ENCODE measurements around the gene PLEKHA8. TPM values are rescaled to one million over a fixed set of nuclear protein-coding genes. Genes with fewer than 3 reads are reported as not detected.

PLEKHA8 gene
- total RNA-seq, 1 donor from 2014 or later: 4.8 TPM

GRCh38 chr7:30178748-30179436 lies 150.7 kb downstream of the PLEKHA8 start:
- Histone ChIP-seq H3K4me1 (peaks cover 27 to 79% of the 10 kb centered on the region in 2 donors), H3K4me3 (no peak overlapping the region), H3K27me3 (no peaks in the 10 kb centered on the region), H3K9me3 (no peaks in the 10 kb centered on the region), H3K36me3 (no peaks in the 10 kb centered on the region), H3K27ac (peak overlapping the region; percentile 79 to 85)
- no peak for DNase-seq (ENCODE audit: low spot score in 2 of 2)
- no peak for TF ChIP-seq CTCF (IDR thresholded peaks at IDR 0.05)
- intact Hi-C loops (cut with DNase I): no loop called here

Other genes starting within 250 kb of the PLEKHA8 start
- 4.6 TPM for gene WIPF3, start 221.9 kb upstream of the PLEKHA8 start, total RNA-seq
- gene SCRN1, start 38.6 kb upstream of the PLEKHA8 start, total RNA-seq: 31.0 TPM
- gene FKBP14, start 1.7 kb upstream of the PLEKHA8 start, total RNA-seq: 7.3 TPM
- 40.9 TPM for gene MTURN, start 106.6 kb downstream of the PLEKHA8 start, total RNA-seq